NCI-H1105 treated with DMSO at 0.1 percent for 48 hours (cell line): ENCODE results near the gene PLAU.
"Not testable (repeated sequence)": the region's sequence is repeated elsewhere in the genome, so short reads cannot be mapped to it uniquely, and the experiment has no call there.

Source experiments
- DNase-seq: peaks from one replicate; lab custom pipeline; 2025; lab: John Stamatoyannopoulos, UW

PLAU gene

DNA sequence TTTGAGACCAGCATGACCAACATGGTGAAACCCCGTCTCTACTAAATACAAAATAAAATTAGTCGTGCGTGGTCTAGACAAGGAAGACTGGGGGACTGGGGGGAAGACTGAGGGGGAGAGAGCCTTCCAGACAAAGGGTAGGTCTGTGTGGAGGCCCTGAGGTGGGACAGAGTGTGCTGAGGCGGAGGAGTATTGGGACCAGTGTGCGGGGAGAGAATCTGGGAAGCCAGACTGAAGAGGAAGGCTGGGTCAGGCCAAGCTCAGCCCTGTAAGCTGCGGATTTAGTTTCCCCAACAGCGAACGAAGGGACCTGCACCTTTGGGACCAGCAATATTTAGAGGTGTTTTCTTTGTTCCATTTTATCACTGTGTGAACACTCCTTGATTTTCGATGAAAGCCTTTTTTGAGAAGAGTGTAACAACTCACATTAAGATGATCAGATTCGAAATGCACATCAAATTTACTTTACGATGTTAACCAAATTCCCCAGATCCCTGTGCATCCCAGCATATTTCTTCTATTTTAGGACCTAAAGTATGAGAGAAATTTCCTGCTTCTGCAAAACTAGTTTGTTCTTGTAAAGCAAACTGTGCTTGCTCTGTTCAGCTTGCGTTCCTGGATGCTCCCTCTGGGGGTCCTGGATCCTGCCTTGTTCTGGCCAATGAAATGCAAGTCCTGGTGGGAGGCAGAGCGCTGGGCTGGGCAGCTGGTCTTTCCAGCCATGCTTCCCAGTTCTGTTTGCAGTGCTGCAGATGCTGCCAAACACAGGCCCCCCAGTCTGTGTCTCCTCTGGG is 39.4 kb downstream of the PLAU start:
- DNase-seq: no peak

DNA sequence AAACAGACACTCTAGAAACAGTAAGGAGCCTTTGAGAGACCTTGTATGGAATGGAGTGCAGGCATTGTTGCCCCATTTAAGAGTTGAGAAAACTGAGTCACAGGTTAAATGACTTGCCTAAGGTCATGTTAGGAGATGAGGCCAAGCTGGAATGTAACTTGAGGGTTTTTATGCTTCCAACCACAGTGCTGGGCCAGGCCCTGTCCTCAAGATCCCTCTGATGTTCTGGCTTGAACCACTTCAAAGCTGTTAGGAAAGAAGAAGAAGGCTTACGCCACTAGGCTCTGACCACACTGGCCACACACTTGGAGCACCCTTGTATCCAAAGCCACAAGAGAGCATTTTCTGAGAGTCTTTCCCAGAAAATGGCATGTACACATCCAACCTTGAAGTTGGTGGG is 42.7 kb downstream of the PLAU start:
- DNase-seq: no peak

DNA sequence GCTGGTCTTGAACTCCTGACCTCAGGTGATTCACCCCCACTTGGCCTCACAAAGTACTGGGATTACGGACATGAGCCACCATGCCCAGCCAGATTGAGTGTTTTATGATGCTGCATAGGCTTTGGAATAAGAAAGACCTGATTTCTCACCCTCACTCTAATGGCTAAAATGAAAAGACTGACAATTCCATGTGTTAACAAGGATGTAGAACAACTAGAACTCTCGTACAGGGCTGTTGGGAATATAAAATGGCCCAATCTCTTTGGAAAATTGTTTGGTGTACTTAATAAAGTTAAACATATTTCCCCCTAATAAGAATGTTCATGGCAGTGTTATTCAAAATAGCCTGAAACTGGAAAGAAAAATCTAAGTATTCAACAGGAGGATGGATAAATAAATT is 43.8 kb downstream of the PLAU start:
- no peak for DNase-seq

DNA sequence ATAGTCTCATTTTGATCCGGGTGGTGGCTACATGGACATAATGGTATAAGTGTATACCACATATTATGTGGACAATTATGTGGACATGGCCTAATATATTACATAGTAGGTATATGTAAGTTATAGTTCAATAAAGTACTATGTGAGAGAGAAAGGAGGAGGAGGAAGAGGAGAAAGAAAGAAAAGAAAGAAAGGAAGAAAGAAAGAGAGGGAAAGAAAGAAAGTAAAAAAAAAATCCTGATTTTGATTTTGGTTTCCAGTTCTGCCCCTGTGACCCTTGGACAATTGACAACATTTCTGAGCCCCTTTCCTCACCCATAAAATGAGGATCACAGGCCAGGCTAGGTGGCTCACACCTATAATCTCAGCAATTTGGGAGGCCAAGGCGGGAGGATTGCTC is 44.8 kb downstream of the PLAU start:
- no peak for DNase-seq

DNA sequence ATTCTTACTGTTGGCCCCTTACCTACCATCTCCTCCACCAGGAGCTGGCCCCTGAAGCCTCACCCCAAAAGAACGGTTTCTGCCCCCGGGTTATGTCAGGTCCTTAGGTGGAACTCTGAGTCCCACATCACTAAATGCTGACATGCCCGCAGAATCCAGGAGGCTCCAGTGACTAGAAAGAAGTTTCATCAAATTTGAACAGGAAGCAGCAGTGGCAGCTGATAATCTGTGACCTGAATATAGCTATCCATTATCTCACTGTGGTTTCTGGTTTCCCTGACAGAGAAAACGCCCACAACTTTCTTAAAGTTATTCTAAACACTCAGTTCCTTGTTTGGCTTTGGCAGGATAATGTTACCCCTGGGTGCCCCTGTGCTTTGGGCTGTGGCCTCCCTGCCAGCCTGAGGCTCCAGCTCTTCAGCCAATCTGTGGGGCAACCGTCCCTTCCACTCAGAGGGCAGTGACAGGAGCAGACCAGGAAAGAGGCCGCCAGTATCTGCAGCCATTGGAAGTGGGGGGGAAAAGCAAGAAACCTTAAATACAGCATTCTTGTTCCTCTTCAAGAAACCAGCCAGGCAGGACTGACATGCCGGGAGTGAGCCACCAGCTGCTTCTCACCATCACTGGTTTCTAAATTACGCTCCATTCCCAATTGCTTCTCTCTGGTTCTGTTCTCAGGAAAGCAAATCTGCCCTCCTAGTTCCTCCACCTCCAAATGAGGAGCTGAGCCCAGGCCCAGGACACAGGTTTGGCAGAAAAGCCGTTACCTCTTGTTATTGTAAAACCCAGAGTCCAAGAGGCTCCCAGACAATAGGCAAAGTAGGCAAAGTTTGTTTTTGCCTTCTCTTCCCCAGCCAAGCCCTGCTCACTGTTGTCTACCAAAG is 45.8 kb downstream of the PLAU start:
- DNase-seq: no peak

DNA sequence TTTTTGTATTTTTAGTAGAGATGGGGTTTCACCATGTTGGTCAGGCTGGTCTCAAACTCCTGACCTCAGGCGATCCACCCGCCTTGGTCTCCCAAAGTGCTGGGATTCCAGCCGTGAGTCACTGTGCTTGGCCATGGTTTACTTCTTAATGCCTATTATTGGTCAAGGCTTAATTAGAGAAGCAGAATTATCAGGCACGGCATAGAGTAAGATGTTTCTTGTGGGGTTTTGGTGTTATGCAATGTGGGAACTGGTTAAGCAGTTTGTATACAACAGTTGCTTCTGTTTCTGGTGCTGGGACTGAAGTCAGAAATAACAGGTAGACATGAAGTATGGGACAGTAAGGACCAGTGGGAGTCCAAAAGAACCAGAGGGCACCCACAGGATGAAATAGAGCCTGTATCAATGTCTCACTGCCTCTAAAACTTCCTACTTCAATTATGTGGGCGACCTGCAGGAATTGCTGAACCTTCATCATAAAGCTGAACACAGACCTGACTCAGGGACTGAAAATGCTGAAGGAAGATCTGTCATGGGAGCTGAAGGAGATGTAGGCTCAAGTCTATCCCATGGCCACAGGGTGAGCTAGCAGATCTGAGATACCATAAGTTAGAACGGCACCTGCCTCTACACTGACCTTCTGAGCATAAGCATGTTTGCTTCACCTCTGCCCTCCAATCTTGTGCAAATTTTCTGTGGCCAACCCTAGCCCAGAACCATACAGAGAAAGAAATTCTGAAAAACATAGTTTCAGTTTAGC is 48.7 kb downstream of the PLAU start:
- no peak for DNase-seq

DNA sequence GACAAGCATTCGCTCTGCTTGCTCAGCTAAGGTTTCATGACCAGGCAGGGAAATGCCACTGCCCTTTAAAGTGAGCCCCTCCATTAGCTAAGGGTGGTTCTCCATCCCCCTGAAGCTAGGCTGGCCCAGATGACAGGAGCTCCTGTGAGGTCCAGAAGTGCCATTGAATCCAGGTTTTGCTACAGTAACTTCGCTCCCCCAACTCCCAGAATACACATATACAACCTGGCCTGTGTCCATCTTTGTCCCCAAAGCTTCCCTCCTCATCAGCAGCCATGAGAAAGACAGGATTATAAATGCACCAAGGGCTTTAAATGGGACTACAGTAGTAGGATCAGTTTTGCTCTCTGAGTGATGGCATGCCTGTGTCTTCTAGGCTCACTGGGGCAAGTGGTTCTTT is 51.5 kb downstream of the PLAU start:
- DNase-seq: no peak

DNA sequence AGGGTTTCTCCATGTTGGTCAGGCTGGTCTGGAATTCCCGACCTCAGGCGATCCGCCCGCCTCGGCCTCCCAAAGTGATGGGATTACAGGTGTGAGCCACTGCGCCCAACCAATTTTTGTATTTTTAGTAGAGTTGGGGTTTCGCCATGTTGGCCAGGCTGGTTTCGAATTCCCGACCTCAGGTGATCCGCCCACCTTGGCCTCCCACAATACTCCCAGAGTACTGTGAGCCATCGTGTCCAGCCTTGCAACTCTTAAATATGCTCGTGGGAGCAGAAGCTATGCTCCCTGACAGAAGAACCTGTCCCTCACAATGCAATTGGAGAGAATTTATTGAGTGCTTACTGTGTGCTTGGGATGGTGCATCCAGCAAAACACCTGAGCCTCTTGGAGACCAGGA is 52.6 kb downstream of the PLAU start:
- DNase-seq: not testable (repeated sequence)

DNA sequence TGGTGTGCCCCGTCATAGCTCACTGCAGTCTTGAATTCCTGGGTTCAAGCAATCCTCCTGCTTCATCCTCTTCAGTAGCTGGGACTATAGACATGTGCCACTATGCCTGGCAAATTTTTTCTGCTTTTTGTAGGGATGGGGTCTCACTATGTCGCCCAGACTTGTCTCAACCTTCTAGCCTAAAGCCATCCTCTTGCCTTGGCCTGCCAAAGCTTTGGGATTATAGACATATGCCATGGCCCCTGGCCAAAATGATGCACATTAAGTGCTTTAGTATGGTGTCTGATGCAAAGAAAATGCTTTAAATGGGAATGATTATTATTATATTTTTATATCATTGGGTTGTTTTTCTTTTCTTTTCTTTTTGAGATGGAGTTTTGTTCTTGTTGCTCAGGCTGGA is 53.8 kb downstream of the PLAU start:
- DNase-seq: no peak

DNA sequence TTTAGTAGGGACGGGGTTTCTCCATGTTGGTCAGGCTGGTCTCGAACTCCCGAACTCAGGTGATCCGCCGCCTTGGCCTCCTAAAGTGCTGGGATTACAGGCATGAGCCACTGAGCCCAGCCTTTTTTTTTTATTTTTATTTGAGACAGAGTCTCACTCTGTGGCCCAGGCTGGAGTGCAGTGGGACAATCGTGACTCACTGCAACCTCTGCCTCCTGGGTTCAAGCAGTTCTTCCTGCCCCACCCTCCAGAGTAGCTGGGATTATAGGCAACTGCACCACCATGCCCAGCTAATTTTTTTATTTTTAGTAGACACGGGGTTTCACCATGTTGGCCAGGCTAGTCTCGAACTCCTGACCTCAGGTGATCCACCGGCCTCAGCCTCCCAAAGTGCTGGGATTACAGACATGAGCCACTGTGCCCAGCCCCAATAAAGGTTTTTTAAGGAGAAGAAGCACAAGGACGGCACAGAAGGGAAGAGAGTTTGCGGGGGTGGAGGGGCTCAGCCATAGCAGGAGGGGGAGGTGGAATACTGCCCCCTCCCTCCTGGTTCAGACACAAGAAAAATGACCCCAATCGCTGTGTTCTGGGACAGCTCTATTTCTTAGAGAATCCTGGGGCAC is 54.4 kb downstream of the PLAU start:
- not testable (repeated sequence) for DNase-seq

DNA sequence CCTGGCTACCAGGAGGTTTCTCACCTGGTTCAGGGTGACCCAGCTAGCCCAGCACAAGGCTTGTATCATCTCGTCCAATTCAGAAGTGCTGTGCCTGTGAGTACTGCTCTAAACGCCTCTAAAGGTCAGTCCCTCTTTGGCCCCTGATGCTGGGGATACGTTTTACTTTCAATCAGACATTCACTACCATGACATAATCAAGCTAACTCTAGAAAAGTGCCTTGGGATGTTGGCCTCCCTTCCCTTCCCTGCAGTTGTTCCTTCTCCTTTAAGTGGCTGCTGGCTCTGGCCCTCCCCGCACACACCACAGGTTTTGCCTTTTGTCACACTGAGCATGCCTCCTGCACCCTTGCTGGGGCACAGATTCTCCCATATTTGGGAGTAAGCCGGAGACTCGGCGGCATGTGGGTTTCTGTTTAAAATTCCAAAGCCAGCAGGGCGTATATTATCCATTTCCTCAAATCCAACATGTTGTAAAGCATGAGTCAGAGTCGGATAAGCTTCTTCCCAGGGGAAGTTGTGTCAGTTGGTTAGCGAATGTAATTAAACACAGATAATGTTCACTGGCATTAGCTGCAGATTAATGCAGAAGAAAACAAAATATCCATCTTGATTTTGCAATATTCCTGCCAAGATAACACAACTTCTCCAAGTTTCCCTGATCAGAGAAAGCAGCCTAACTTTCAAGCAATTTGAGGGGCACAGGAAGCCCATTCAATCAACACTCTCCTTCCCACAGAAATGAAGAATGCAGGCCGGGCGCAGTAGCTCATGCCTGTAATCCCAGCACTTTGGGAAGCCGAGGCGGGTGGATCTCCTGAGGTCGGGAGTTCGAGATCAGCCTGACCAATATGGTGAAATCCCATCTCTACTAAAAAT is 55.2 kb downstream of the PLAU start:
- DNase-seq: no peak

DNA sequence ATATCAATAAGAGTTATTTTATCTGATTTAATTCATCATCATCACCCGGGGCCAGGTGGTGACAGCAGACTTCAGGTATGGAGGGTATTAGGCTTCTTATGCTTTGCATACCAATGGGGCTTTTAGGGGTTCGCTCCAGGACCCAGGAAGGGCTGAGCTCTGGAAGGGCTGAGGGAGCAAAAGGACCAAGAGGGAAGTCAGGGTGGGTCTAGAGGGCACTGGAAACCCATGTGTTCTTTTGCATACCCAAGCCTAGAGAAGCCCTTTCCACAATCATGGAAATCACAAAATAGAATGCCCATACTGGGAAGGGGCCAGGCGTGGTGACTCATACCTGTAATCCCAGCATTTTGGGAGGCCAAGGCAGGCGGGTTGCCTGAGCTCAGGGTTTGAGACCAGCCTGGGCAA is 56.1 kb downstream of the PLAU start:
- DNase-seq: no peak
